ENCODE measurements around the gene OTX1.

Gene OTX1

DNA sequence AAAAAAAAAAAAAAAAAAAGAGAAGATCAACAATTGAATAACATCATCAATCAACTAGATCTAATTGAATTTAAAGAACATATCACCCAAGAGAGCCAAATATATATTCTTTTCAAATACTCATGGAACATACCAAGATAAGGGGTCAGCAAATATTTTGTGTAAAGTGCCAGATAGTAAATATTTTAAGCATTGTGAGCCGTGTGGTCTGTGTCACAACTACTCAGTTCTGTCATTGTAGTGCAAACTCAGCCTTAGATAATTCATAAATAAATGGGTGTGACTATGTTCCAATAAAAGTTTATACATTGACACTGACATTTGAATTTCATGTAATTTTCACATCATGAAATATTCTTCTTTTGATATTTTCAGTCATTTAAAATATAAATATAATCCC, 45.9 kb downstream of the OTX1 start:
- Histone ChIP-seq H3F3A (ENCODE audit: insufficient read depth, low read length) (no peaks in the 10 kb centered on the region), H4K20me1 (ENCODE audit: insufficient read depth, low read length) (no peaks in the 10 kb centered on the region), H2AFZ (ENCODE audit: low read length) (no peak overlapping the region), H3K27ac (ENCODE audit: low read depth, low read length, poor library complexity, severe bottlenecking) (no peak overlapping the region), H3K9me3 (ENCODE audit: low read length) (no peaks in the 10 kb centered on the region), H3K79me2 (ENCODE audit: insufficient read depth, low read length) (no peaks in the 10 kb centered on the region), H3K36me3 (ENCODE audit: insufficient read depth, low read length) (no peaks in the 10 kb centered on the region), H3K9me2 (ENCODE audit: low read depth, low read length) (no peaks in the 10 kb centered on the region), H3K4me3 (ENCODE audit: low read depth, low read length, poor library complexity, severe bottlenecking) (no peak overlapping the region), H3K4me2 (ENCODE audit: low read length) (no peak overlapping the region), H3K27me3 (ENCODE audit: insufficient read depth, low read length) (no peaks in the 10 kb centered on the region), H3K4me1 (ENCODE audit: insufficient read depth, low read length, severe bottlenecking) (no peaks in the 10 kb centered on the region), H3K9ac (ENCODE audit: low read length) (no peak overlapping the region)
- TF ChIP-seq EZH2 (IDR thresholded peaks at IDR 0.05; ENCODE audit: borderline replicate concordance, low read length) = no peak
- TF ChIP-seq, protein P1, sequence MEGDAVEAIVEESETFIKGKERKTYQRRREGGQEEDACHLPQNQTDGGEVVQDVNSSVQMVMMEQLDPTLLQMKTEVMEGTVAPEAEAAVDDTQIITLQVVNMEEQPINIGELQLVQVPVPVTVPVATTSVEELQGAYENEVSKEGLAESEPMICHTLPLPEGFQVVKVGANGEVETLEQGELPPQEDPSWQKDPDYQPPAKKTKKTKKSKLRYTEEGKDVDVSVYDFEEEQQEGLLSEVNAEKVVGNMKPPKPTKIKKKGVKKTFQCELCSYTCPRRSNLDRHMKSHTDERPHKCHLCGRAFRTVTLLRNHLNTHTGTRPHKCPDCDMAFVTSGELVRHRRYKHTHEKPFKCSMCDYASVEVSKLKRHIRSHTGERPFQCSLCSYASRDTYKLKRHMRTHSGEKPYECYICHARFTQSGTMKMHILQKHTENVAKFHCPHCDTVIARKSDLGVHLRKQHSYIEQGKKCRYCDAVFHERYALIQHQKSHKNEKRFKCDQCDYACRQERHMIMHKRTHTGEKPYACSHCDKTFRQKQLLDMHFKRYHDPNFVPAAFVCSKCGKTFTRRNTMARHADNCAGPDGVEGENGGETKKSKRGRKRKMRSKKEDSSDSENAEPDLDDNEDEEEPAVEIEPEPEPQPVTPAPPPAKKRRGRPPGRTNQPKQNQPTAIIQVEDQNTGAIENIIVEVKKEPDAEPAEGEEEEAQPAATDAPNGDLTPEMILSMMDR (IDR thresholded peaks at IDR 0.05; ENCODE audit: low read length) = no peak

DNA sequence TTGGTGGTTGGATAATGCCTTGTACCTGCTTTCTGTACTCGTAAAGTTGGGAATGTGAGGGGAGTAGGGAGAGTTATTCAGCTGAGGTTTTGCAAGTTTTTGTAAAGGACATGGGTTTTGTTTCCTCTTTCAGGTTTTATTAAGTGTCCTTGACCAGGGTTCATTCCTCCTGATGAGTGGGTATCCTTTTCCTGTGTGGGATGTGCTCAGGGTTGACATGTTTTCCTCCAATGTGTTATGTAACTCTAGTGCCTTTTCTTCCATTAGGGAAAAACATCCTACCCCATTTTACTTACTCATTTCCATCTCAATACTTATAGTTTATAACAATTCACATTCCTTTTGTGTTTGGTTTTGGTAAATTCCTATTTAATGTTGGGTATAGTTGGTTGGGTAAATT, 48.4 kb downstream of the OTX1 start:
- Histone ChIP-seq H3K36me3 (ENCODE audit: insufficient read depth, low read length) (no peaks in the 10 kb centered on the region), H3K27me3 (ENCODE audit: insufficient read depth, low read length) (no peaks in the 10 kb centered on the region), H3K4me1 (ENCODE audit: insufficient read depth, low read length, severe bottlenecking) (no peaks in the 10 kb centered on the region), H3K27ac (ENCODE audit: low read depth, low read length, poor library complexity, severe bottlenecking) (no peak overlapping the region), H3K9ac (ENCODE audit: low read length) (no peak overlapping the region), H4K20me1 (ENCODE audit: insufficient read depth, low read length) (no peaks in the 10 kb centered on the region), H3K79me2 (ENCODE audit: insufficient read depth, low read length) (no peaks in the 10 kb centered on the region), H2AFZ (ENCODE audit: low read length) (no peak overlapping the region), H3K9me3 (ENCODE audit: low read length) (peaks cover 8% of the 10 kb centered on the region; the same call in 1 of the 2 replicates), H3K9me2 (ENCODE audit: low read depth, low read length) (no peaks in the 10 kb centered on the region), H3F3A (ENCODE audit: insufficient read depth, low read length) (no peaks in the 10 kb centered on the region), H3K4me3 (ENCODE audit: low read depth, low read length, poor library complexity, severe bottlenecking) (no peak overlapping the region), H3K4me2 (ENCODE audit: low read length) (no peak overlapping the region)
- TF ChIP-seq EZH2 (IDR thresholded peaks at IDR 0.05; ENCODE audit: borderline replicate concordance, low read length) = no peak
- TF ChIP-seq, protein P1 (IDR thresholded peaks at IDR 0.05; ENCODE audit: low read length) = no peak

DNA sequence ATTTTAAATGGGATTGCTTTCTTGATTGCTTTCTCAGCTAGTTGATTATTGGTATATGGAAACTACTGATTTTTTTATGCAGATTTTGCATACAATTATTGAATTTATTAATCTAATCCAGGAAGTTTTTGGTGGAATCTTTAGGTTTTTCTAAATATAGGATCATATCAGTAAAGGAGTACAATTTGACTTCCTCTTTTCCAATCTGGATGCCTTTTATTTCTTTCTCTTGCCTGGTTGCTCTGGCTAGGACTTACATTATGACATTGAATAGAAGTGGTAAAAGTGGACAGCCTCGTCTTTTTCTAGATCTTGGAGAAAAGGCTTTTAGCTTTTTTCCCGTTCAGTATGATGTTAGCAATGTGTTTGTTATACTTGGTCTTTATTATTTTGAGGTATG, 51.3 kb downstream of the OTX1 start:
- Histone ChIP-seq H3K9me3 (ENCODE audit: low read length) (peaks cover 8% of the 10 kb centered on the region; the same call in 1 of the 2 replicates), H3K9ac (ENCODE audit: low read length) (no peak overlapping the region), H3K27ac (ENCODE audit: low read depth, low read length, poor library complexity, severe bottlenecking) (no peak overlapping the region), H3K9me2 (ENCODE audit: low read depth, low read length) (no peaks in the 10 kb centered on the region), H3K36me3 (ENCODE audit: insufficient read depth, low read length) (no peaks in the 10 kb centered on the region), H3F3A (ENCODE audit: insufficient read depth, low read length) (no peaks in the 10 kb centered on the region), H3K4me3 (ENCODE audit: low read depth, low read length, poor library complexity, severe bottlenecking) (no peak overlapping the region), H3K4me1 (ENCODE audit: insufficient read depth, low read length, severe bottlenecking) (no peaks in the 10 kb centered on the region), H4K20me1 (ENCODE audit: insufficient read depth, low read length) (no peaks in the 10 kb centered on the region), H3K4me2 (ENCODE audit: low read length) (no peak overlapping the region), H3K79me2 (ENCODE audit: insufficient read depth, low read length) (no peaks in the 10 kb centered on the region), H2AFZ (ENCODE audit: low read length) (no peak overlapping the region), H3K27me3 (ENCODE audit: insufficient read depth, low read length) (no peaks in the 10 kb centered on the region)
- TF ChIP-seq EZH2 (IDR thresholded peaks at IDR 0.05; ENCODE audit: borderline replicate concordance, low read length) = no peak
- TF ChIP-seq, protein P1 (IDR thresholded peaks at IDR 0.05; ENCODE audit: low read length) = no peak

All from OCI-LY1 (cell line).